Fibroblast of skin of abdomen (primary cell): ENCODE data around the gene CASQ2.

Experiments
- DNase-seq: peaks from one replicate; pipeline ENCODE4 v3.0.0-alpha.2; 2013

CASQ2 gene

GRCh38 chr1:115727706-115728249 is 40.7 kb downstream of the CASQ2 start:
- DNase-seq: peak; percentile 92

GRCh38 chr1:115726570-115726969 is 41.9 kb downstream of the CASQ2 start:
- no peak for DNase-seq

- no peak for DNase-seq
Observed at GRCh38 chr1:115726161-115726560, 42.4 kb downstream of the CASQ2 start.

GRCh38 chr1:115725600-115725999 is 42.9 kb downstream of the CASQ2 start:
- DNase-seq: no peak

- no peak for DNase-seq
Observed at GRCh38 chr1:115723756-115724155, 44.8 kb downstream of the CASQ2 start.

GRCh38 chr1:115722221-115722620 is 46.3 kb downstream of the CASQ2 start:
- no peak for DNase-seq

GRCh38 chr1:115719285-115719684 is 49.2 kb downstream of the CASQ2 start:
- DNase-seq: no peak

GRCh38 chr1:115718011-115718754 is 50.3 kb downstream of the CASQ2 start:
- DNase-seq: peak; percentile 28

- DNase-seq: peak; percentile 21
Observed at GRCh38 chr1:115717541-115717940, 51.0 kb downstream of the CASQ2 start.

- no peak for DNase-seq
Observed at GRCh38 chr1:115714572-115715141, 53.9 kb downstream of the CASQ2 start.

GRCh38 chr1:115713906-115714305 is 54.6 kb downstream of the CASQ2 start:
- DNase-seq: no peak

GRCh38 chr1:115712911-115713609 is 55.5 kb downstream of the CASQ2 start:
- no peak for DNase-seq

- no peak for DNase-seq
Observed at GRCh38 chr1:115710859-115711624, 57.5 kb downstream of the CASQ2 start.

GRCh38 chr1:115706587-115707425 is 61.7 kb downstream of the CASQ2 start:
- peak; percentile 54 for DNase-seq

- DNase-seq: no peak
Observed at GRCh38 chr1:115705963-115706362, 62.6 kb downstream of the CASQ2 start.

- DNase-seq: no peak
Observed at GRCh38 chr1:115705085-115705951, 63.2 kb downstream of the CASQ2 start.

- DNase-seq: no peak
Observed at GRCh38 chr1:115702959-115703358, 65.6 kb downstream of the CASQ2 start.

- DNase-seq: no peak
Observed at GRCh38 chr1:115701090-115701489, 67.4 kb downstream of the CASQ2 start.

GRCh38 chr1:115697619-115698018 is 70.9 kb downstream of the CASQ2 start:
- DNase-seq: no peak

- DNase-seq: no peak
Observed at GRCh38 chr1:115694805-115695204, 73.7 kb downstream of the CASQ2 start.

GRCh38 chr1:115692224-115692623 is 76.3 kb downstream of the CASQ2 start:
- DNase-seq: no peak
